Activated B cell treated with CpG ODN at 0.5 μM for 24 hours (primary cell): ENCODE results near the gene TAOK1. TPM values are rescaled to one million over a fixed set of nuclear protein-coding genes. Genes with fewer than 3 reads are reported as not detected.

Source experiments
- ATAC-seq: fragments of 200-7000 bp; cut with Tn5 transposase; one replicate; pipeline ENCODE4 v1.10.0; 2021; ENCODE audit warnings: low read depth, mild to moderate bottlenecking, moderate library complexity
- CTCF ChIA-PET: fragments of 350-600 bp; sonication (Branson Sonifier 250); formaldehyde crosslinking; loops from one replicate; lab custom pipeline; 2021; ENCODE audit warnings: antibody characterized with exemption; lab: Charles Lee
- POLR2A ChIA-PET: fragments of 350-600 bp; sonication (Branson Sonifier 250); formaldehyde crosslinking; loops from one replicate; lab custom pipeline; 2021; ENCODE audit warnings: antibody characterized with exemption; lab: Charles Lee
- DNase-seq: peaks from one replicate; pipeline ENCODE4 v3.0.0; 2022
- H3K27ac Mint-ChIP-seq: one replicate; pipeline ENCODE4 v1.8.0; 2020; ENCODE audit warnings: mixed read lengths
- H3K27me3 Mint-ChIP-seq: one replicate; pipeline ENCODE4 v1.8.0; 2021; ENCODE audit warnings: mixed read lengths
- H3K36me3 Mint-ChIP-seq: one replicate; pipeline ENCODE4 v1.8.0; 2021; ENCODE audit warnings: low read depth, mixed read lengths
- H3K4me1 Mint-ChIP-seq: one replicate; pipeline ENCODE4 v1.8.0; 2021; ENCODE audit warnings: mixed read lengths
- H3K4me3 Mint-ChIP-seq: one replicate; pipeline ENCODE4 v1.8.0; 2020; ENCODE audit warnings: mild to moderate bottlenecking, mixed read lengths
- H3K9me3 Mint-ChIP-seq: one replicate; pipeline ENCODE4 v1.8.0; 2020; ENCODE audit warnings: mixed read lengths
- intact Hi-C: fragments of 100-400 bp; cut with micrococcal nuclease; formaldehyde crosslinking; loops from one replicate; pipeline ENCODE4 v1.15.1; 2024
- total RNA-seq: library from RNA; stranded (reverse); gene quantifications from 2 replicates; pipeline ENCODE4 v1.2.3, GENCODE V29; 2022
- TF ChIP-seq, protein P1 (sequence below): fragments of 200-600 bp; IDR thresholded peaks from one replicate; pipeline ENCODE4 v1.8.0; 2022; ENCODE audit warnings: antibody characterized with exemption, mild to moderate bottlenecking

The TAOK1 gene
- 55.1 and 55.5 TPM in 2 replicates for total RNA-seq

DNA sequence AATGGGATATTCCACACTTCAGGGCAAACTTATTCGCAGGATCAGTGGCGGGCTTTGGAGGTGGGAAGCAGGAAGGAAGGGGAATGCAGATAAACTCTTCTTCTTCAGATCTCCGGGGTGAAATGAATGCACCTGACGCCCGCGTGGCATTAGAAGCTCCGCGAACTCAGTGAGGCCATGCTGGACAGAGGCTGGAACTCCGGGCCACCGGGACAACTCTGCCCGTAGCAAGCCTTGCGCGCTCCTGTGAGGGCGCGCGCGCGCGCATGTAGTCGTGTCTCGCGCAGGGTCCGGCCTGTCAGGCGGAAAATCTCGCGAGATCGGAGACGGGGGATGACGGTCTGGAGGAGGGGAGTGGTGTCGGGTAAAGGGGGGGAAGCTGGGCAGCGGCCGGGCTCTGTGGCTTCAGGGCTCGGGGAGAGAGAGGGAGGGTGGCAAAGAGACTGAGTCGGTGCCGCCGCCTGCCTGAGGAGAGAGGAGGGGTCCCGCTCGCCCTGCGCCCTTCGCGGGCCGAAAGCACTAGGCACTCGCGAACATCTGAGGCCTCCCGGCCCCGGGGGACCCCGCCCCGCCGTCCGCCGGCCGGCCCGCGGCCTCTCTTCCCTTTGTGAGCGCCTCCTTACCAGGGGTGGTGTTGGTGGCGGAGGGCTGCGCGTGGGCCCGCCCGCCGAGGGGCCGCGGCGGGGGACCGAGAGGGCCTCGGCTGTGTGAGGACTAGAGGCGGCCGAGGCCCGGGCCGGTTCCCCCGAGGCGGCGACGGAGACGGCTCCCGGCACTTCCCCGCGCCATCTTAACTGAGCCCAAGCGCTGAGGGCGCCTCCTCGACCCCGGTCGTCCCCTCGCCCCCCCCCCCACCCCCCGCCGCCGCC is at the start of gene TAOK1:
TAOK1 (plus strand) TSS at position 382 of the 869 bp plus-strand sequence. CDS start 61,186 bp downstream, outside the sequence.
- POLR2A ChIA-PET = interaction anchor here (0.5 to 2.0 kb wide), 20 partner anchors 9 to 1331 kb away, joined by 3 to 16 read pairs (median 4); partner anchors contain the start of genes ABHD15, ANKRD13B, NUFIP2 and TP53I13
- DNase-seq = peak; percentile 95
- intact Hi-C loops = loop anchor here (1.0 to 10.0 kb wide), 4 partner anchors 20 to 245 kb away; partner anchors contain the start of genes ABHD15 and NUFIP2

DNA sequence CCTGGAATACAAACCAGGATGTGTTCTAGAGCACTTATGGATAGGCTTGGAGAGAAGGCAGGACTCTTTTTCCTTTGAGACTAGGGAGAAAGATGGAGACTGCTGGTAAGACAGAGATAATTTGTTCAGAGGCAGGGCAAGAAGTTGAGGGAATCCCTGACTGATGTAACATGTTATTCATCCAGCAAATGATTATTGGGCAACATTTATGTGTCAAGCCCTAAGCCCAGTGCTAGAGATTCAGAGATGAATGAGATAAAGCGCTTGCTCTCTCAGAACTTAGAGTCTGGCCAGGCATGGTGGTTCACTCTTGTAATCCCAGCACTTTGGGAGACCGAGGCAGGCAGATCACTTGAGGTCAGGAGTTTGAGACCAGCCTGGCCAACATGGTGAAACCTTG is 48.4 kb upstream of the TAOK1 start:
- Mint-ChIP-seq H3K36me3 (no peaks in the 10 kb centered on the region), H3K9me3 (no peaks in the 10 kb centered on the region), H3K27ac (no peak overlapping the region), H3K27me3 (peaks cover 6% of the 10 kb centered on the region), H3K4me1 (peaks cover 15% of the 10 kb centered on the region), H3K4me3 (no peak overlapping the region)
- ATAC-seq (no peak), DNase-seq (no peak)
- CTCF ChIA-PET = no interaction called here
- TF ChIP-seq, protein P1, sequence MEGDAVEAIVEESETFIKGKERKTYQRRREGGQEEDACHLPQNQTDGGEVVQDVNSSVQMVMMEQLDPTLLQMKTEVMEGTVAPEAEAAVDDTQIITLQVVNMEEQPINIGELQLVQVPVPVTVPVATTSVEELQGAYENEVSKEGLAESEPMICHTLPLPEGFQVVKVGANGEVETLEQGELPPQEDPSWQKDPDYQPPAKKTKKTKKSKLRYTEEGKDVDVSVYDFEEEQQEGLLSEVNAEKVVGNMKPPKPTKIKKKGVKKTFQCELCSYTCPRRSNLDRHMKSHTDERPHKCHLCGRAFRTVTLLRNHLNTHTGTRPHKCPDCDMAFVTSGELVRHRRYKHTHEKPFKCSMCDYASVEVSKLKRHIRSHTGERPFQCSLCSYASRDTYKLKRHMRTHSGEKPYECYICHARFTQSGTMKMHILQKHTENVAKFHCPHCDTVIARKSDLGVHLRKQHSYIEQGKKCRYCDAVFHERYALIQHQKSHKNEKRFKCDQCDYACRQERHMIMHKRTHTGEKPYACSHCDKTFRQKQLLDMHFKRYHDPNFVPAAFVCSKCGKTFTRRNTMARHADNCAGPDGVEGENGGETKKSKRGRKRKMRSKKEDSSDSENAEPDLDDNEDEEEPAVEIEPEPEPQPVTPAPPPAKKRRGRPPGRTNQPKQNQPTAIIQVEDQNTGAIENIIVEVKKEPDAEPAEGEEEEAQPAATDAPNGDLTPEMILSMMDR = no peak
- POLR2A ChIA-PET = no interaction called here
- intact Hi-C loops = no loop called here

More for the DNA sequence above, at the start of gene TAOK1:
- Mint-ChIP-seq H3K27me3 (no peaks in the 10 kb centered on the region), H3K4me3 (peak within 1 kb of the TSS; percentile 91), H3K36me3 (peaks cover 12% of the 10 kb centered on the region), H3K27ac (peak within 1 kb of the TSS; percentile 93), H3K9me3 (no peaks in the 10 kb centered on the region), H3K4me1 (peaks cover 41% of the 10 kb centered on the region)
- TF ChIP-seq, protein P1 = no peak
- CTCF ChIA-PET = interaction anchor here (0.8 to 1.2 kb wide), 2 partner anchors 20 to 96 kb away, joined by 3 to 4 read pairs; partner anchors contain the start of gene NUFIP2
- ATAC-seq = peak; percentile 95

DNA sequence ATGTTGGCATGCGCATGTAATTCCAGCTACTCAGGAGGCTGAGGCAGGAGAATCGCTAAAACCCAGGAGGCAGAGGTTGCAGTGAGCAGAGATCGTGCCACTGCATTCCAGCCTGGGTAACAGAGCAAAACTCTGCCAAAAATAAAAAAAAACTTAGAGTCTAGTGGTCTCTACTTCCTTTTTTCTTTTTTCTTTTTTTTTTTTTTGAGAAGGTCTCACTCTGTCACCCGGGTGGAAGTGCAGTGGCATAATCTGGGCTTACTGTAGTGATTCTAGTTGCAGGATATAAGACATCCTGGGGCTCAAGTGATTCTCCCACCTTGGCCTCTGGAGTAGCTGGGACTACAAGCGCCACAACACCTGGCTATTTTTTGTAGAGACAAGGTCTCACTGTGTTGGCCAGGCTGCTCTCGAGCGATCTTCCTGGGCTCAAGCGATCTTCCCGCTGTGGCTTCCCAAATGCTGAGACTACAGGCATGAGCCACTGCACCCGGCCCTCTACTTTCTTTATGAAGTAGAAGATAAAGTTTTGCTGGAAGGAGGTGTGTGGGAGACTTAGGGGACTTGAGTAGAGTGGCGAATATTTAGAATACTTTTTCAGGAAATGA is 47.9 kb upstream of the TAOK1 start:
- Mint-ChIP-seq H3K4me3 (no peak overlapping the region), H3K27ac (no peak overlapping the region), H3K9me3 (no peaks in the 10 kb centered on the region), H3K4me1 (peaks cover 15% of the 10 kb centered on the region), H3K36me3 (no peaks in the 10 kb centered on the region), H3K27me3 (peaks cover 6% of the 10 kb centered on the region)
- intact Hi-C loops = no loop called here
- ATAC-seq = no peak
- DNase-seq = no peak
- ChIA-PET CTCF (no interaction called here), POLR2A (no interaction called here)
- TF ChIP-seq, protein P1 = no peak

DNA sequence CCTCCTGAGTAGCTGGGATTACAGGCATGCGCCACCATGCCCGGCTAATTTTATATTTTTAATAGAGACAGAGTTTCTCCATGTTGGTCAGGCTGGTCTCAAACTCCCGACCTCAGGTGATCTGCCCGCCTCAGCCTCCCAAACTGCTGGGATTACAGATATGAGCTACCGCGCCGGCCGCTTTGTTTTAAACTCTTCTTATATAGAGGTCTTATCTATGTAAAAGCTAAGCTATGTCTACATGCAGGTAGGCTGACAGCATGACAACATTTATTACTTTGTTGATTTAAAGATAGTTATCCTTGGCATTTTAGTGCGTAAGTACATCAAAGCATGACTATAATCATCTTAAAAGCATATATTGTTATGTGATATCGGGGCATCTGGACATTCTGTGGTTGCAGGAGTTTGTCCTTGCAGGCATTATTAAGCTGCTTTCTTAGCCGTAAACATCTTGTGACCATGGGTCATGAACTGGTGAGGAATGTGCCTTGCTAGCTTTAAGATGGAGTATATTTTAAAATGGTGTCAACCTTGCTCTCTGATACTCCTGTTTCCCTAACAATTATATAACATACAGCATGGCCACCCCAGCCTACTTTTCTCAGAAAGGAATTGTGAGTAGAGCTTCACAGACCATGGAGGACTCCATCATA is 45.8 kb upstream of the TAOK1 start:
- TF ChIP-seq, protein P1 = no peak
- Mint-ChIP-seq H3K27ac (no peak overlapping the region), H3K27me3 (peaks cover 8% of the 10 kb centered on the region), H3K36me3 (no peaks in the 10 kb centered on the region), H3K9me3 (no peaks in the 10 kb centered on the region), H3K4me3 (no peak overlapping the region), H3K4me1 (peaks cover 15% of the 10 kb centered on the region)
- POLR2A ChIA-PET = no interaction called here
- DNase-seq (no peak), ATAC-seq (no peak)
- intact Hi-C loops = no loop called here
- CTCF ChIA-PET = interaction anchor here (1.1 kb wide), 1 partner anchor 26 kb away, joined by 3 read pairs; no protein-coding TSS in a partner anchor
